HPDE6-E6E7 (cell line): ENCODE measurements around the gene GPR84.
"Not testable (repeated sequence)": the region's sequence is repeated elsewhere in the genome, so short reads cannot be mapped to it uniquely, and the experiment has no call there.

Experiments
- DNase-seq: peaks from one replicate; pipeline ENCODE4 v3.0.0; 2011; ENCODE audit warnings: missing footprints; ENCODE audit errors: extremely low spot score

GPR84 gene

DNA sequence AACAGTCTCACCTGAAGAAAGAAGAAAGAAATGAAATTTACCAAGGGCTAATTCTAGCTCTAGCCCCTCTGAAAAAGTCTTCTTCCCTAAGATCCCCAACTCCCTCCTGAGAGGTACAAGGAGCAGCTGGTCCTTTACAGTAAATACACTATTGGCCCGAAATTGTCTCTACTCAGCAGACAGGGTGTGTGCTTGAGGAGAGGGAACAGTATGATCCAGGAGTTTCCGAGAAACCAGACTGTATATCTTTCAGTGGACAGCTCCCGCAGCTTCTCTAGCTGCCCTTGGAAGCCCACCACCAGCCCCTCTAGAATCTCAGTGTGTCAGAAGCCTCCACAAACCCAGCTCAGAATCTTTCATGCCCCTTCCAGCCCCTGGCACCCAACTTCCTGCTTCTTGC lies 8.1 kb downstream of the GPR84 start:
- no peak for DNase-seq

DNA sequence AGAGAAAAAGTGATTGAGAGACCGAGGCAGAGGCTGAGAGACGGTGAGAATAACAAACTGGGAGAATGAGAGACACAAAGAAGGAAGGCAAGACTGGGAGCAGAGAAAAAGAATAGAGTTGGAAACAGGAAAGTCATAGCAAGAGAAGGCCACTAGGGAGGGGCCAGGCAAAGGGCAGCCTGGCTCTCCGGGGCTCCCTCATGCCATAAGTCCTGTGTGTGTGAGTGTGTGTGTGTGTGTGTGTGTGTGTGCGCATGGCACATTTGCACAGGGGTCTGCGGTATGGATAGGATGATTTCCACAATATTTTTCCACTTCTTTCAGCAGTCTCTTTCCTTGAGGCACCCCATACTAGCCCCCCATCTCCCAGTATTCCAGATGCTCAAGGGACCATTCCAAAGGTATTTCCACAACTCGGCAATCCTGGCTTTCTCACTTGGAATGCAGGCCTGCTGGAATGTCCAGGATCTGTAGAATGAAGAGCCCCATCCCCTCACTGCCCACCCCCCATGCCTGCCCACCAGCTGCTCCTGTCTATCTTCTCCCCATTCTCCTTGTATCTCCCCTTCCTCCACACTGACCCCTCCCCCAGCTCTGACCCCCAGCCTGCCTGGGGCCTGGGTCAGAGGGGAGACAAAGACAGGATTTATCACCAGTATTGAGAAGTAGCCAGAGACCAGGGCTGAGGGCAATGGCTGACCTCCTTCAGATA lies 9.0 kb downstream of the GPR84 start:
- no peak for DNase-seq

DNA sequence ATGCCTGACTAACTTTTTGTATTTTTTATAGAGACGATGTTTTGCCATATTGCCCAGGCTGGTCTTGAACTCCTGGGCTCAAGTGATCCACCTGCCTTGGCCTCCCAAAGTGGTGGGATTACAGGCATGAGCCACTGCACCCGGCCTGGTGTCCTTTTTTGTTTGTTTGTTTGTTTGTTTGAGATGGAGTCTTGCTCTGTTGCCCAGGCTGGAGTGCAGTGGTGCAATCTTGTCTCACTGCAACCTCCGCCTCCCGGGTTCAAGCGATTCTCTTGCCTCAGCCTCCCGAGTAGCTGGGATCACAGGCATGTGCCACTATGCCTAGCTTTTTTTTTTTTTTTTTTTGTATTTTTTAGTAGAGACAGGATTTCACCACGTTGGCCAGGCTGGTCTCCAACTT lies 10.0 kb downstream of the GPR84 start:
- DNase-seq, result not testable (repeated sequence)

DNA sequence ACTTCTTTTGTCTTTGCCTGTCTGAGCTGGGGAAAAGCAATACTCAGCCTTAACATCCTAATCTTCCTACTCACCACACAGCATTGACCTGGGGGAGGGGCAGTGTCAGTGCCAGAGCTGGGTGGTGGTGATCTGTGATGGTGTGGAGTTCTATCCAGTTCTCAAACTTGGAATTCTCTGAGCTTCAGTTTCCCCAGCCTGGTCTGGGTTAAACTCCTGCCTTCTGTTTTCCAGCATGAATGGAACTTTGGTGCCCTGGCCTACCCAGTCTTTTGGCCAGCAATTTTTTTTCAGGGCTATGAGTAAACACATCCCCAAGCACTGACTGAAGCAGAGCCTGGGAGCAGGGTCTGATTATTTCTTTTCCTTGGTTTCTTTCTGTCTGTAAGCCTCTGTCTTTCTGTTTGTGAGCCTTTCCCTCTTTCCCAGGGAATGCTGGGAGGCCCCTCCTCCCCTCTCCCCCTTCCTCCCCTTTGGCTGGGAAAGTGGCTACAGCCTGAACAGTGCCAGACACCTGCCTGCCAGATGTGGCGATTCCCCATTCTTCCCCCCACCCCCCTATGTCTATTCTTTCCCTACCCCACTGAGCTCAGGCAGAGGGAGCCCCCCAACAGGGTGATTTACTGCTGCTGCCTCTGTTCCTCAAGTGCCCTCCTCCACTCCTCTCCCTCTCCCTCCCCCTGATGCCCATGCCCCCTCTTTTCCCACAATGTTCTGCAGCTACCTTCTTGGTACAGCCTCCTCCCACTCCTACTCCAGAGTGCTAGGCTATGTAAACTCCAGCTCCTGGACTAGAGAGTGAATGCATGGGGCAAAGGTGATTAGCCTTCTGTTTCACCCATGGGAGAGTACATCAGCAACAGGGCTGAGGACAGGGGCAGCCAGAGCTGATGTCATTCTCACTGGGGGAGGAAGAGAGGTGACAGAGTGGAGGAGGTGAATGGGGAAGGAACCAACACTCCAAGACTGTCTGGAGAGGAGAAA lies 11.1 kb downstream of the GPR84 start:
- DNase-seq, result no peak

DNA sequence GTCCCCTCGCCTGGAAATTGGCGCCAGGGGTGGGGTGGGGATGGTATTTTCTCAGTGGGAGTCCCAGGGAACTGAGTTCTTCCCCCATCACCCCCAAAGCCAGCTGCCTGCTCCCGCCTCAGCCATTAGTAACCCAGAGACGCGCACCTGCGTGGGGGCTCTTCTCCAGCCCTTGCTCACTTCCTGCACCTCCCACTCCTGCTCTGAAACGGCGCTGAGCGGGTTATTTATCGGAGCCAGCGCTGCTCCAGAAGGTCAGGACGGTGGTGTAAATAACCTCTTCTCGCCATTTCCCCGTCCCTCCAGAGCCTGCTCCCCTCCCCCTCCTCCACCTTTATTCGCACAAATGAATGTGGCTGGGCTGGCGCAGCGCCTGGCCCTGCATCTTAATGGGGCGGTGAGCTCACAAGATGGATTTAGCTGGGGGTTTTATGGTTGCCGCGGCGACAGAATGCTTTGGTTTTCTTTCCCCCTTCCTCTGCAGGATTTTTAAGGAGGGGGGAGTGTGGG lies 12.2 kb downstream of the GPR84 start:
- DNase-seq, result no peak

DNA sequence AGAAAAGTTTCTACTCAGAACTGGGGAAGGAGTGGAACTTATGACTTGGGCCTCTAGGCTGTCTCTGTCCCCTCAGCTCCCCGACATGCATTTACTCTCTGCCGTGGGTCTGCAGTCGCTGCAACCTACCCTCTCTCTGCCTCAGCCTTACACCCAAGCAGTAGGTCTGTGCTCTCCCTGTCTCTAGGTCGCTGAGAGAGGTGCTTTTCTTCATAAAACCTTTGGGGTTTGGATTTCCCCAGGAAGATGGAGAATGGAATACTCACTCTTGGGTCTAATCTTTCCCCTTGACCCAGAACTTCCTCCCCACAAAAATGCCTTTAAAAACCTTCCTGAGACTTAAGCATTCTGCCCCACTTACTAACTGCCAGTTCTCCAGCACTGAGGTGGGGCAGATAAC lies 12.9 kb downstream of the GPR84 start:
- no peak for DNase-seq

DNA sequence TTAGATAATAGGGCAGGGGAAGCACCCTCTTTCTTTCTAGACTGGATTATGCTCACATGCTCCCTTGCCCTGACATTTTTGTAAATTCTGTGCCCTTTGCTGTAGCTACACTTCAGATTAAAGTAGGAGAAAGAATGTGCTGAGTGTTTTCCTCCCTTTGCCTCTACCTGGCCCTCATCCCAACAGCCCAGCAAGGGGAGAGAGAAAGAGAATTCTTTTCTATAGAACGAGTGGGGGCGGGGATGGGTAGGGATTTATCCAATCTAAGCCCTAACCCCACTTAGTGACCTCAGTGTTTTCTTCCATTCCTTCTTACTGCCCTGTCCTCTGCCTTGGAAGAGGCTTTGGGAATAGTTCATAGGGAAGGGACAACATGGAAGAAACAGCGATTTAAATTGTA lies 13.5 kb downstream of the GPR84 start:
- no peak for DNase-seq

DNA sequence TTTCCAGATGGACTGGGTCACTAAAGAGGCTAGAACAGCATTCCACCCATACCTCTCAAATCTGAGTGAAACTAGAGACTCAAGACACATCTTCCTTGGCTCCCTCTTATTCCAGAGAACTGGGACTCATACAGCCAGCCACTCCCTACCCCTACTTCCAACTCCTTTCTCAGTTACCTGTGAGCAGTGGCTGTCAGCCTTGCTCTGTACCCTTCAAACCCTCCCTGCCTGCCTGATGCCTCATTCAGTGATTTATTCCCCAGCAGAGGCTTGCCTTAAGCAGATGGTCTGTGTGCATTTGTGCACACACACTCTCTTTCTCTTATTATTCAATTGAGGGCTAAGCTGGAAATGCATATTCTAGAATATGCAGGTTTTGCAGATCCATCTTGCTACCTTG lies 14.6 kb downstream of the GPR84 start:
- no peak for DNase-seq

DNA sequence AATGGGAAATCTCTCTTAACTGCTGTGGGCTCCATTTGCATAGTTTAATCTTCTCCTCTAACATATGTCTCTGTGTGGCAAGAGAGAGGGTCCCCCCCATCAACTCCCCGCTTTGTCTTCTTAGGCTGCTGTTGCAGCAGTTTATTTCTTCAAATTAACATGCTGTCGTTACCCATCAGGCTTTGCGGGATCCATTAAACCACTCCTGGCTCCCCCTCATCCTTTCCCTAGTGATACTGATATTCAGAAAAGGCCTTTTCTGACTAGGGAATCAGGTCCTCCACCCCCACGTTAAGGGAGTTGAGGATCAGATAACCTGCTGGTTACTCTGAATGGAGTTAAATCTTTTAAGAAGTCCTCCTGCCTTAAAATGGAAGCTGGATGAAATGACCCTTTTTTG lies 15.2 kb downstream of the GPR84 start:
- no peak for DNase-seq

DNA sequence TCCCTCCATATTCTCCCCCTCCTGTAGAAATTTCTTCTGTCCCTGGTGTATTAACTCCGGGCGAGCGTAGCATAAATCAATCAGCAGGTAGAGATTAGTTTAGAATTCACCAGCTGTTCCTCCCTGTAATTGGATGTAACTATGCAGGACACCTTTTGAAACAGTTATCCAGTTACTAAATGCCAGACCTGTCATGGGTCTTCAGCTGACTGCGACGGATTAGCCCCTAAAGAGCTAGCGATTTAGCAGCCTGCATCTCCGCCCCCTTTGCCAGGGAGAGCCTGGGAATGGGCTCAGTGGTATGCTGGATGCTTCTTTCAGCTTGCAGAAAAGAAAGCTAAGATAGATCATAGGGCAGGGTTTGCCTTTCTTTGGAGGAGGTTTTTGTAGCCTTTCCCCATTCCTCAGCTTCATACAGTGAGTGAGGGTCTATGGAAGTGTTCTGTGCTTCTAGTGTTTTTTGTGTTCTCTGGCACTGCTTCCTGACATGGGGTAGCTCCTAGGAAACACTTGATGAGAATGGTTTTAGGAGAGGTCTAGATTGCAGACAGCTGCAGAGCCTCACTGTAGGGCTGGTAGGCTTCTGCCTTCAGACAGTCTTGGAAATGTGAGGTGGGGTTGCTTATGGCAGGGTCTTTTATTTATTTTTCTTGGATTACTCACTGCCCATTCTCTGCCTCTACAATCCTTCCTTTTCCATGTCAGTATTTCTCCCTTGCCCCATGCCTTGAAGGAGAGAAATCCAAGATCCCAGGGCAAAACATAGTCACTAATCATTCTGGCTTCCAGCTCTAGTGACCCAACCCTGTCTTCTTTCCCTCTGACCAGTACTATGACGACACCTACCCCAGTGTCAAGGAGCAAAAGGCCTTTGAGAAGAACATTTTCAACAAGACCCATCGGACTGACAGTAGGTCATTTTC lies 22.6 kb downstream of the GPR84 start:
- no peak for DNase-seq

DNA sequence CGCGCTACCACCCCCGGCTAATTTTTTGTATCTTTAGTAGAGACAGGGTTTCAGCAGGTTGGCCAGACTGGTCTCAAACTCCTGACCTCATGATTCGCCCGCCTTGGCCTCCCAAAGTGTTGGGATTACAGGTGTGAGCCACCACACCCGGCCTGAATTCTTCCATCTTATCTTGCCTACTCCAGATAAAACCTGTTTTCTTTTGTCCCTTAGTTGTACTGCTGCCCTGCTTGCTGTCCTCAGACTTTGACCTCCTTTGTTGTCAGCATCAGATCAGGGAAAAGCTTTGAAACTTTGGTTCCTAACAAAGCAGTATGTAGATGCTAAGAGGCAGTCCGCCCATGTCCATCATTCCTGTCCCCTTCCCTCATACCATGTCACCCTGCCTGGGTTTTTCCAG lies 23.4 kb downstream of the GPR84 start:
- no peak for DNase-seq

DNA sequence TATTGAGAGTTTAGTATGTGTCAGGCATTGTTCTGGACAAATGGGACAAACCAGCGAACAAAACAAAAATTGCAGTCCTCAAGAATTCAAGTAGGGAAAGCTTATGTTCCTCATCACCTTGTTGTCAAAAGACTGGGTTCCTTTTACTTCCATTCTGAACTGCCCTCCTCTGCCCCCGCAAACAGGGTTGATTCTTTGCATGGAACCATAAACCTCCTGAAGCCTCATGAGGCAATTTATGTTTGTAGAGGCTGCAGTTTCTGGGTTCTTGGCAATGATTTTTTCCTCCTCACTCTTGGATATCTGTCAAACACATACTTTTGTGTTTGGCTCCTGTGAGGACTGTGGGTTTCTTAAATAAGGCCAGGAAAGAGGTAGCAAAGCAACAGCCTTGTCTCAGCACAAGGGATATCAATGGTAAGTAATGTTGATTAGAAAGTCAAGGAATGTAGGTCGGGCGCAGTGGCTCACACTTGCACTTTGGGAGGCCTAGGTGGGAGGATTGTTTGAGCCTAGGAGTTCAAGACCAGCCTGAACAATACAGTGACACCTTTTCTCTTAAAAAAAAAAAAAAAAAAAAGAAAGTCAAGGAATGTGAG lies 25.5 kb downstream of the GPR84 start:
- no peak for DNase-seq

DNA sequence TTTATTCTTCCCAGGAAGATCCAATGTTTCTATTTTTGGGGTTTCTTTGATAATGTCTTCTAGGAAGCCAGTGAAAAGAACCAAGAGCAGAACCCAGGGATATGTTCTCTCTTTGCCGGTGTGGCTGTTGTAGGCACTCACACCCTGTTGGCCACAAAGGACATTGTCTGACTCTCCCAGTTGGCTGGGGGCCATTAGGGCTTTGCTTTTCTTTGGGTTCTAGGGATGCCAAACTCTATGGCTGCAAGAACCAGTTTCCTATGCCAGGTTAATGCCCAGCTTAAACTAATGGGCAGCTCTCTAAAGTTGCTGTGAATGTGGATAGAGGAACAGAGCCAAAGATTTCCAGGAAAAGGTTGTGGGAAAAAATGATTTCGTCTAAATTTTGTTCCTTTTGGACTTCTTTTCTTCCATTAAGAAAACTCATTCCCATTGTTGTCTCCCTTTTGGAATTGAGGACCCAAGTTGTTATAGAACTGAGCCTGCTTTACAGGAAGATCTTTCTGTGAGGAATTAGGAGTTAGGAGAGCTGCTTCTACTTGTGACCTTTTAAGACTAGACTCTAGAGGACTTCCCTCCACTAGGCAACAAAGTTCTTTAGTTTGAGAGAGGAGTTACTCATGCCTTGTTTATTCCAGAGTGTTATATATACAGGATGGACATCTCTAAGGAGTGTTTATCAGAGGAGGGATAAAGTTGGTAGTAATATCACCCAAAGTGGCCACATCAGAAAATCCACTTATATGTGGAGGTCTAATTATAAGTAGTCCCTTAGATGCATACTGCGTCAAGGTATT lies 26.2 kb downstream of the GPR84 start:
- DNase-seq, result no peak

DNA sequence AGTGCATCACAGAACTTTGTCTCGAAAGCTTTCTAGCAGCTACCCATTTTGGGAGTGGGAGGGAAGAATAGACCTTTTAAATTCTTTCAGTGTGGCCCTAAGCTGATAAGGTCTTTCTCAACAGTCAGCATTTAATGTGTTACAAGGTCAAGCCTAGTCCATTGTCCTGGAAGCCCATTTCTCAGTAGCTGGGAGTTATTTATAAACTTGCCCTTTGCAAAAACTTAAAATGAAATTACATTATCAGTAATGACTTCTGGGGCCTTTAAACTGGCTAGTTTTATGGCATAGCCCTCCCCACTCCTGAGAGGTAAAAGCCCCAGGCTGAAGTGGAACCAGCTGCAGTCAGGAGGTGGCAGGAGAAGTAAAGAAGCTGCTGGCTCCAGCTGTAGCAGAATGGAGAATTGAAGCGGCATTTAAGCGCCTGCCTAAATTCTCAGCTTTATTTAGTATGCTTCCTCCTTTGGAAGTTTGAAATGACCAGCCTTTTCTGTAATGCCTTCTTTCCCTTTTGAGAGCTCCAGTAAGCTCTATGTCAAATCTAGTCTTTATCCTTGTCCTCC lies 26.9 kb downstream of the GPR84 start:
- no peak for DNase-seq

DNA sequence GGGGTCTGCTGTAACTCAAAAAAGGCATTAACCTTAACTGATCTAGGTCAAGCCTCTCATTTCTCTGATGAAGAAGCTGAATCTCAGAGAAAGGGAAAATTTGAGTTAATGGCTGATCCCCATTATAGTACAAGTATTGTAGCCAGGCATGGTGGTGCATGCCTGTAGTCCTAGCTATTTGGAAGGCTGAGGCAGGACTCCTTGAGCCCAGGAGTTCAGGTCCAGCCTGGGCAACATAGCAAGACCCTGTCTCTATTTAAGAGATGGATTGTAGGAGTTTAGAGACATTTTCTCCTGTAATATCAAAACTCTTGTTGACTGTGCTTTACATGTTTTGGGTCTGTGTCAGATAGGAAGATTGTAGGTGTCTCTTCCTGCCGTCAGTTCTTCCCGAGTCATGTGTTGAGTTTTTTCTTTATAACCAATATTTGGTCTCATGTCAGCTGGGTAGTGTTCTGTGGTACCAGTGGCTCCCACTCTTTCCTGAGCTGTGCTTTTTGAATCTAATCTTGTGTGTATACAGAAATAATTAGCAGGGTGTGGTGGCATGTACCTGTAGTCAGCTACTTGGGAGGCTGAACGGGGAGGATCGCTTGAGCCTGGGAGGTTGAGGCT lies 30.8 kb downstream of the GPR84 start:
- no peak for DNase-seq

DNA sequence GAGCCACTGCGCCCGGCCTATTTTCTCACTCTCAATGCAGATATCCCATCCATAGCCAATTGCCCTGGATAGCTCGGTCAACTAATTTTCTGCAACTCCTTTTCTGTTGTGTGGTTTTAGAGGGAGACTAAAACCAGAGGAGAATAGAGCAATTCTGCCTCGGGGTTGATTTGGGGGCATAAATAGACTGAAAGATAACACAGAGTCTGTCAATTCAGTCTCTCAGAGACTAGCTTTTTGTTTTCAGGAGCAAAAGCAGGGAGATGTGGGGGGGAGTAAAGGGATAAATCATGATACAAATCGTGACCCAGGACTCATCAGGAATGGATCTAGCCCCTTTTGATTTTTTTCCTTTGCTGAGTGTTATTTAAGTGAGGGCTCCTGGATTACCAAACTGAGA lies 32.8 kb downstream of the GPR84 start:
- DNase-seq, result no peak

DNA sequence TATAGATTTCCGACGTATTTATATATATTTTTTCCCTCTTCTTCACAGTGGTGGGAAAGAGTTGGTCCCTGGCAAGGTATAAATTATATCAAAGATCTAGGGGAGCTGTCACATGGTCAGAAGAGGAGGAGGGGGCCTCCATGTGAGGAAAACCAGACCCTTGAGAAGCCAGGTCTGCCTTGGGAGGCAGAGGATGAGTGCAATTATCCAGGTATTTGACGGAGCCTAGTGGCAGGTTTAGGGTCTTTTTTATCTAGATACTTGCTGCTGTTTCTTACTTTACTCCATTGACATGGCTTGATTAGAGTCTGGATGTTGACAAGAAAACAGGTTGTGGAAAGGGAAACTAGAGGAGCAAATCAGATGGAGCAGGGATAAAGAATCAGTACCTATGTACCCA lies 33.8 kb downstream of the GPR84 start:
- no peak for DNase-seq

DNA sequence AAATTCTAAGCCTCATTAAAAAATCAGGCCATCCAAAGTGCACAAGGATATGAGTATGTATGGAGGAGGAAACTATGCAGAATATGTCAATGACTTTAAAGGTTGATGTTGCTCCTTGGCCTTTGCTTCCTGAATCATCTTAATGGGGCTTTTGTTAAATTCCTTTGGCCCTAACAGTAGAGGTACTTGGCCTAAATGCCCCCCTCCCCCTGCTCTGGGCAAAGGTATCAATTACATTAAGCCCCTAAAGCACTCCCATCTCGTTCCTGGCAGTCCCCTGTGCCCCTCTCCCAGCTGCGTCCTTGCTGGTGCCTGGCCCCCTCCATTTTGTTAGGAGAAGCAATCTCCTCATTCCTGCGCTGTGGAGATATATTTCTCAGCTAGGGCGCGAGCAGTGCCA lies 34.5 kb downstream of the GPR84 start:
- DNase-seq, result no peak

DNA sequence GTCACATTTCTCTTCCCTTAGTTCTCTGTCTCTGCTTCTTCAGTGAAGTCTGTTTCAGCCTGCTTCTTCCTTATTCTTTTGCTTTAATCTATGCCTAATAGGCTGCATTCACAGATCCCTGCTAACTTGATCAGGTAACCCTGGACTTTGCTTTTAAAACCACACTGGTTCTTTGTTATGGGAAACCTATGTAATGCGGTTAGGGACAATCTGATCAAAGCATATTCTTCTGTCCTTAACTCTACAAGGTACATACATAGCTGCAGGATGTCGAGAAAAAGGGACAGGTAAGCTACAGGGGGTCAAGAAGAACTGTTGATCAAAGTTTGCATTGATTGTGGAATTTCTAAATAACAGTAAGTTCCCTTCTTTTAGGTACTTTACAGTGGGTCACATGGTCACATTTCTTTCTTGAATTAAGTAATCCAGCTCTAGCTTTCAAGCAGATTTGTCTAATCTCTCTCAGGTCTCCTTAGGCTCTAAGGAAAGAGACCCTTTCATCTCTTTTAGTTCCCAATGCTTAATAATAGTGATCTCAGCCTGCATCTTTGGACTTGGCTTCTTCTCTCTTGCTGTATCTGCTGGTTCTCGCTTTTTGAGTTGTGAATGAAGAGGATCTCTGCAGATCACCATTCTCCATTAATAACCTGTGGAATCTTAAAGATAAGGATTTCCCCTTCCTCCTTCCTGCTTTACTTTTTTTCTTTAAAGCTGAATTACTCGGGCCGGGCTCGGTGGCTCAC lies 35.5 kb downstream of the GPR84 start:
- no peak for DNase-seq
